ENCODE data around the gene ARHGAP8.

DNA sequence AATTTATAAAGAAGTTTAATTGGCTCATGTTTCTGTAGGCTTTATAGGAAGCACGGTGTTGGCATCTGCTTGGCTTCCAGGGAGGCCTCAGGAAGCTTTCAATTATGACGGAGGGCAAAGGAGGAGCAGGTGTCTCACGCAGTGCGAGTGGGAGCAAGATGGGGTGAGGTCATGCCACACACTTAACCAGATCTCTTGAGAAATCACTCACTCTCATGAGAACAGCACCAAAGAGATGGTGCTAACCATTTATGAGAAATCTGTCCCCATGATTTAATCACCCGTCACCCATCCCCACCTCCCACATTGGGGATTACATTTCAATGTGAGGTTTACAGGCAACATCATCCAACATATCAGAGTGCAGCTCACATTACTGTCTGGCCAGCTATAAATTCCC lies 103.5 kb downstream of the ARHGAP8 start:
- TF ChIP-seq CTCF (conservative IDR thresholded peaks at IDR 0.05 in 1 of 2, IDR thresholded peaks at IDR 0.05 in 1 of 2; ENCODE audit: low read depth in 1 of 2, low read length in 2 of 2): no peak
- TF ChIP-seq EZH2 (IDR thresholded peaks at IDR 0.05; ENCODE audit: low read length, missing control alignments): no peak
